Trophoblast cell (in vitro differentiated cells and primary cell): ENCODE data around the gene TPMT.

Source experiments
- DNase-seq, 2 donors: peaks; one replicate each; pipeline ENCODE4 v3.0.0-alpha.2; 2016
- H2AFZ ChIP-seq: 2 replicates; pipeline ENCODE4 v1.6.1; 2013; ENCODE audit warnings: low read length, moderate library complexity, mild to moderate bottlenecking; ENCODE audit not compliant: insufficient read depth, poor library complexity
- H2AK5ac ChIP-seq: 2 replicates; pipeline ENCODE4 v1.6.1; 2013; ENCODE audit warnings: mild to moderate bottlenecking, low read length
- H2BK120ac ChIP-seq: 2 replicates; pipeline ENCODE4 v1.6.1; 2013; ENCODE audit warnings: low read length, mild to moderate bottlenecking, moderate library complexity; ENCODE audit not compliant: insufficient read depth, poor library complexity
- H2BK12ac ChIP-seq: 2 replicates; pipeline ENCODE4 v1.6.1; 2013; ENCODE audit warnings: mild to moderate bottlenecking, low read length, moderate library complexity
- H2BK5ac ChIP-seq: 2 replicates; pipeline ENCODE4 v1.6.1; 2013; ENCODE audit warnings: low read length, low read depth, moderate library complexity, mild to moderate bottlenecking; ENCODE audit not compliant: poor library complexity
- H3K14ac ChIP-seq: 2 replicates; pipeline ENCODE4 v1.6.1; 2013; ENCODE audit warnings: mild to moderate bottlenecking, low read length
- H3K18ac ChIP-seq: 2 replicates; pipeline ENCODE4 v1.6.1; 2013; ENCODE audit warnings: mild to moderate bottlenecking, low read length
- H3K23ac ChIP-seq: 2 replicates; pipeline ENCODE4 v1.6.1; 2013; ENCODE audit warnings: low read length
- H3K27ac ChIP-seq: 2 replicates; pipeline ENCODE4 v1.5.1; 2013; ENCODE audit warnings: low read depth, mild to moderate bottlenecking, inconsistent platforms, low read length, moderate library complexity
- H3K27me3 ChIP-seq: 2 replicates; pipeline ENCODE4 v1.6.1; 2013; ENCODE audit warnings: inconsistent platforms, mild to moderate bottlenecking, low read length, moderate library complexity; ENCODE audit not compliant: insufficient read depth
- H3K36me3 ChIP-seq, 2 experiments: 1 replicate in 1 of 2; 2 replicates in 1 of 2; pipeline ENCODE4 v1.6.1; 2013; ENCODE audit warnings: low read length in 2 of 2, mild to moderate bottlenecking in 2 of 2, moderate library complexity in 1 of 2; ENCODE audit not compliant: insufficient read depth in 2 of 2, control insufficient read depth in 1 of 2
- H3K4ac ChIP-seq: 2 replicates; pipeline ENCODE4 v1.6.1; 2013; ENCODE audit warnings: low read depth, mild to moderate bottlenecking, low read length, moderate library complexity
- H3K4me1 ChIP-seq, 2 experiments: 1 replicate in 1 of 2; 2 replicates in 1 of 2; pipeline ENCODE4 v1.6.1; 2013; ENCODE audit warnings: low read length in 2 of 2, mild to moderate bottlenecking in 2 of 2, moderate library complexity in 1 of 2; ENCODE audit not compliant: insufficient read depth in 2 of 2, control insufficient read depth in 1 of 2
- H3K4me2 ChIP-seq: 2 replicates; pipeline ENCODE4 v1.6.1; 2013; ENCODE audit warnings: inconsistent platforms, mild to moderate bottlenecking, low read length, moderate library complexity
- H3K4me3 ChIP-seq: 2 replicates; pipeline ENCODE4 v1.5.1; 2013; ENCODE audit warnings: mild to moderate bottlenecking, low read depth, low read length, inconsistent platforms
- H3K79me1 ChIP-seq: one replicate; pipeline ENCODE4 v1.6.1; 2013; ENCODE audit warnings: low read length
- H3K79me2 ChIP-seq: 2 replicates; pipeline ENCODE4 v1.6.1; 2013; ENCODE audit warnings: low read length, mild to moderate bottlenecking; ENCODE audit not compliant: control insufficient read depth, insufficient read depth, poor library complexity
- H3K9ac ChIP-seq: 2 replicates; pipeline ENCODE4 v1.6.1; 2013; ENCODE audit warnings: mild to moderate bottlenecking, low read length
- H3K9me3 ChIP-seq: 2 replicates; pipeline ENCODE4 v1.6.1; 2013; ENCODE audit warnings: low read depth, mild to moderate bottlenecking, control low read depth, inconsistent platforms, low read length; ENCODE audit not compliant: insufficient read depth
- H4K12ac ChIP-seq: 2 replicates; pipeline ENCODE4 v1.6.1; 2013; ENCODE audit warnings: low read depth, mild to moderate bottlenecking, low read length, moderate library complexity
- H4K8ac ChIP-seq: 2 replicates; pipeline ENCODE4 v1.6.1; 2013; ENCODE audit warnings: low read depth, mild to moderate bottlenecking, low read length, moderate library complexity
- H4K91ac ChIP-seq: one replicate; pipeline ENCODE4 v1.6.1; 2013; ENCODE audit warnings: low read depth, mild to moderate bottlenecking, low read length, moderate library complexity
- WGBS: extraction: QIAGEN DNeasy Blood & Tissue Kit; methylation state at CpG from one replicate; pipeline ENCODE4 v1.1.7; 2013; ENCODE audit warnings: missing lambda C conversion rate; ENCODE audit not compliant: insufficient read length, insufficient coverage; ENCODE audit errors: extremely low coverage; 5-methylcytosine and 5-hydroxymethylcytosine counted together

TPMT gene

DNA sequence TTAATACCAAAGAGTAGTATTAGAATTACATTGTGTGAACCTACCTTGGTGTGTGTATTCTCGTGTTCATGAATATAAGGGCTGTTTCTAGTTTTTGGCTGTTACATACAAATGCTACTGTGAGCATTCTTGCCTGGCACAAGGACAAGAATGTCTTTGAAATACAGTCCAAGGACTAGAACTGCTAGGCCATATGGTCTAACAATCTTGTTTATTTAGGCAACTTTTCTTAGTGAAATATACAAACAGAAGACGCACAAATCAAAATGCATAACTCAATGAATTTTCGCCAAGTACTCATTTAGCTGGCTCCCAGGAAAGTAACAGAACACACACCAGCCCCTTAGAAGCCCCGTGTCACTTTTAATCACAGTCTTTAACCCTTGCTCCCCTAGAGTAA lies 28.9 kb upstream of the TPMT start:
- Histone ChIP-seq H3K14ac (no peak overlapping the region), H2AFZ (no peak overlapping the region), H3K4ac (no peak overlapping the region), H3K27ac (no peak overlapping the region), H3K79me2 (no peaks in the 10 kb centered on the region), H2BK5ac (no peak overlapping the region), H3K36me3 (peaks cover 0 to 1% of the 10 kb centered on the region in 2 experiments), H2BK120ac (no peak overlapping the region), H3K9me3 (no peaks in the 10 kb centered on the region), H3K4me1 (peaks cover 2 to 3% of the 10 kb centered on the region in 2 experiments), H4K12ac (no peak overlapping the region), H3K79me1 (no peaks in the 10 kb centered on the region), H2AK5ac (no peak overlapping the region), H3K9ac (no peak overlapping the region), H3K4me3 (no peak overlapping the region), H2BK12ac (no peak overlapping the region), H4K91ac (no peak overlapping the region), H3K18ac (no peak overlapping the region), H4K8ac (no peak overlapping the region), H3K4me2 (no peak overlapping the region), H3K27me3 (no peaks in the 10 kb centered on the region), H3K23ac (no peak overlapping the region)
- no CpG with 5 or more reads among the region's 4 CpGs for WGBS
- DNase-seq = no peak

DNA sequence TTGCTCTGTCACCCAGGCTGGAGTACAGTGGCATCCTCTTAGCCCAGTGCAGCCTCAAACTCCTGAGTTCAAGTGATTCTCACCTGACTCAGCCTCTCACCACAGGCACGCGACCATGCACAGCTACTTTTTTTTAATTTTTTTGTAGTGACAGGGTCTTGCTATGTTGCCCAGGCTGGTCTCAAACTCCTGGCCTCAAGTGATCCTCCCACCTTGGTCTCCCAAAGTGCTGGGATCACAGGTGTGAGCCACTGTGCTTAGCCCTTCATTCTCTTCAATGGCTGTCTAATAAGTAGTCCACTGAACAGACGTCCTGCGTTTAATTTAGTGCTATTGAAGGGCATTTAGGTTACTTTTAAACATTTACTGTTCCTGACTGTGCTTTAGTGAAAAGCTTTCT lies 27.7 kb upstream of the TPMT start:
- Histone ChIP-seq H3K9me3 (no peaks in the 10 kb centered on the region), H3K4ac (no peak overlapping the region), H2BK12ac (no peak overlapping the region), H3K18ac (no peak overlapping the region), H3K27me3 (no peaks in the 10 kb centered on the region), H2BK120ac (no peak overlapping the region), H4K12ac (no peak overlapping the region), H3K27ac (no peak overlapping the region), H2AFZ (no peak overlapping the region), H3K4me3 (no peak overlapping the region), H3K79me2 (no peaks in the 10 kb centered on the region), H2BK5ac (no peak overlapping the region), H3K79me1 (no peaks in the 10 kb centered on the region), H3K23ac (no peak overlapping the region), H4K8ac (no peak overlapping the region), H4K91ac (no peak overlapping the region), H3K4me1 (peaks cover 2 to 3% of the 10 kb centered on the region in 2 experiments), H3K9ac (no peak overlapping the region), H3K4me2 (no peak overlapping the region), H2AK5ac (no peak overlapping the region), H3K14ac (no peak overlapping the region), H3K36me3 (peaks cover 0 to 1% of the 10 kb centered on the region in 2 experiments)
- no CpG with 5 or more reads among the region's 4 CpGs for WGBS
- DNase-seq = no peak

- Histone ChIP-seq H3K9ac (no peak overlapping the region), H3K4me3 (no peak overlapping the region), H3K4me2 (no peak overlapping the region), H2BK120ac (no peak overlapping the region), H3K79me1 (no peaks in the 10 kb centered on the region), H3K27me3 (no peaks in the 10 kb centered on the region), H3K4me1 (no peaks in the 10 kb centered on the region), H3K14ac (no peak overlapping the region), H3K9me3 (no peaks in the 10 kb centered on the region), H3K23ac (no peak overlapping the region), H3K18ac (no peak overlapping the region), H2AFZ (no peak overlapping the region), H2BK12ac (no peak overlapping the region), H3K79me2 (no peaks in the 10 kb centered on the region), H2AK5ac (no peak overlapping the region), H2BK5ac (no peak overlapping the region), H4K8ac (no peak overlapping the region), H4K91ac (no peak overlapping the region), H3K27ac (no peak overlapping the region), H3K4ac (no peak overlapping the region), H3K36me3 (peaks cover 0 to 1% of the 10 kb centered on the region in 2 experiments), H4K12ac (no peak overlapping the region)
- WGBS = no CpG with 5 or more reads among the region's 5 CpGs
- no peak for DNase-seq
Measured at GRCh38 chr6:18179770-18180356, 25.0 kb upstream of the TPMT start.

DNA sequence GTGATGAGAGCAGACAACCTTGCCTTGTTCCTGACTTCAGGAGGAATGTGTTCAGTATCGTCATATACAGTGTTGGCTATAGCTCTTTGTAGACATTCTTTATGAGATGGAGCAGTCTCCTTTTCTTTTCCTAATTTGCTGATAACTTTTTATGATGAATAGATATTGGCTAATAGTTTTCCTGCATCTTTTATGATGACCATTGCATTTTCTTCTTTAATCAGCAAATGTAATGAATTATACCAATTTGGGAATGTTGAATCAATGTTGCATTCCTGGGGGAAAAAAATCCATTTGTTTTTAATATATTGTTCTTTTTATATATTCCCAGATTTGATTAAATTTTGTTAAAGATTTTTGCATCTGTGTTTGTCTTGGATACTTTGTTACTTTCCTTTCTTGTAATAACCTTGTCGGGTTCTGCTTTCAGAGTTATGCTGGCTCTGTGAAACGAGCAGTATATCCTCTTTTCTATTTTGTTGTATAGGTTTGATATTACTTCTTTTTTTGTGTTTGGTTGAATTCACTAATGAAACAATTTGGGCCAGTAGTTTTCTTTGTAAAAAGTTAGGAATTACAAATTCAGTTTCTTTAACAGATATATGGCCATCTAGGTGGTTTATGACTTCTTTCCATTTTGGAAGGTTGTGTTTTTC lies 24.2 kb upstream of the TPMT start:
- H3K4me1 ChIP-seq = no peaks in the 10 kb centered on the region
- peaks cover 0 to 3% of the 10 kb centered on the region in 2 experiments for H3K36me3 ChIP-seq
- H4K12ac ChIP-seq = no peak overlapping the region
- no peak overlapping the region for H4K8ac ChIP-seq
- H2BK12ac ChIP-seq = no peak overlapping the region
- H3K18ac ChIP-seq = no peak overlapping the region
- no peak overlapping the region for H2BK5ac ChIP-seq
- no peaks in the 10 kb centered on the region for H3K79me2 ChIP-seq
- H2BK120ac ChIP-seq = no peak overlapping the region
- no peak overlapping the region for H3K4ac ChIP-seq
- no peak overlapping the region for H3K4me3 ChIP-seq
- H3K79me1 ChIP-seq = no peaks in the 10 kb centered on the region
- no peak overlapping the region for H2AFZ ChIP-seq
- no peaks in the 10 kb centered on the region for H3K9me3 ChIP-seq
- H3K23ac ChIP-seq = no peak overlapping the region
- H3K14ac ChIP-seq = no peak overlapping the region
- H4K91ac ChIP-seq = no peak overlapping the region
- no peak overlapping the region for H3K4me2 ChIP-seq
- no peak for DNase-seq
- H3K27me3 ChIP-seq = no peaks in the 10 kb centered on the region
- H3K27ac ChIP-seq = no peak overlapping the region
- H2AK5ac ChIP-seq = no peak overlapping the region
- no peak overlapping the region for H3K9ac ChIP-seq
- WGBS = no CpG with 5 or more reads among the region's 3 CpGs
